Measurements from ENCODE around the gene TECTB.

TECTB gene

GRCh38 chr10:112271982-112272381 lies 11.2 kb upstream of the TECTB start:
- peaks cover 4% of the 10 kb centered on the region for H3K9me3 ChIP-seq (ENCODE audit: control insufficient read depth, low read length)
- no peak overlapping the region for H3K27ac ChIP-seq (ENCODE audit: low read depth, low read length, severe bottlenecking)
- H3K4me1 ChIP-seq (ENCODE audit: control insufficient read depth, insufficient read depth, low read length, poor library complexity, severe bottlenecking), result no peaks in the 10 kb centered on the region
- WGBS, 2 experiments (ENCODE audit: insufficient coverage in 2 of 2), result 83 to 100% methylated on average over 2 of the region's 3 CpGs
- H3K36me3 ChIP-seq (ENCODE audit: control insufficient read depth, insufficient read depth, low read length), result no peaks in the 10 kb centered on the region
- no peak overlapping the region for H3K4me3 ChIP-seq (ENCODE audit: extremely low read depth, insufficient read depth, low read length, poor library complexity, severe bottlenecking)

GRCh38 chr10:112274831-112275230 lies 8.4 kb upstream of the TECTB start:
- 81 to 87% methylated on average over 3 to 5 of the region's 5 CpGs for WGBS, 2 experiments (ENCODE audit: insufficient coverage in 2 of 2)
- Histone ChIP-seq H3K27ac (ENCODE audit: low read depth, low read length, severe bottlenecking) (no peak overlapping the region), H3K9me3 (ENCODE audit: control insufficient read depth, low read length) (no peaks in the 10 kb centered on the region), H3K4me3 (ENCODE audit: extremely low read depth, insufficient read depth, low read length, poor library complexity, severe bottlenecking) (no peak overlapping the region), H3K36me3 (ENCODE audit: control insufficient read depth, insufficient read depth, low read length) (no peaks in the 10 kb centered on the region), H3K4me1 (ENCODE audit: control insufficient read depth, insufficient read depth, low read length, poor library complexity, severe bottlenecking) (no peaks in the 10 kb centered on the region)

GRCh38 chr10:112275512-112276245 lies 7.5 kb upstream of the TECTB start:
- Histone ChIP-seq H3K9me3 (ENCODE audit: control insufficient read depth, low read length) (no peaks in the 10 kb centered on the region), H3K27ac (ENCODE audit: low read depth, low read length, severe bottlenecking) (no peak overlapping the region), H3K4me3 (ENCODE audit: extremely low read depth, insufficient read depth, low read length, poor library complexity, severe bottlenecking) (no peak overlapping the region), H3K36me3 (ENCODE audit: control insufficient read depth, insufficient read depth, low read length) (no peaks in the 10 kb centered on the region), H3K4me1 (ENCODE audit: control insufficient read depth, insufficient read depth, low read length, poor library complexity, severe bottlenecking) (no peaks in the 10 kb centered on the region)
- WGBS, 2 experiments (ENCODE audit: insufficient coverage in 2 of 2), result 84 to 93% methylated on average over 2 to 3 of the region's 4 CpGs

- no peak overlapping the region for H3K4me3 ChIP-seq (ENCODE audit: extremely low read depth, insufficient read depth, low read length, poor library complexity, severe bottlenecking)
- H3K9me3 ChIP-seq (ENCODE audit: control insufficient read depth, low read length), result no peaks in the 10 kb centered on the region
- H3K27ac ChIP-seq (ENCODE audit: low read depth, low read length, severe bottlenecking), result no peak overlapping the region
- H3K4me1 ChIP-seq (ENCODE audit: control insufficient read depth, insufficient read depth, low read length, poor library complexity, severe bottlenecking), result no peaks in the 10 kb centered on the region
- WGBS, 2 experiments (ENCODE audit: insufficient coverage in 2 of 2), result 100% methylated on average over 1 of the region's 2 CpGs; no CpG with 5 or more reads in 1 of the 2 experiments
- no peaks in the 10 kb centered on the region for H3K36me3 ChIP-seq (ENCODE audit: control insufficient read depth, insufficient read depth, low read length)
Measured at GRCh38 chr10:112278871-112279270, 4.3 kb upstream of the TECTB start.

GRCh38 chr10:112279433-112279832 lies 3.8 kb upstream of the TECTB start:
- Histone ChIP-seq H3K9me3 (ENCODE audit: control insufficient read depth, low read length) (no peaks in the 10 kb centered on the region), H3K27ac (ENCODE audit: low read depth, low read length, severe bottlenecking) (no peak overlapping the region), H3K36me3 (ENCODE audit: control insufficient read depth, insufficient read depth, low read length) (no peaks in the 10 kb centered on the region), H3K4me3 (ENCODE audit: extremely low read depth, insufficient read depth, low read length, poor library complexity, severe bottlenecking) (no peak overlapping the region), H3K4me1 (ENCODE audit: control insufficient read depth, insufficient read depth, low read length, poor library complexity, severe bottlenecking) (no peaks in the 10 kb centered on the region)
- 11 to 13% methylated on average over 2 to 3 of the region's 3 CpGs for WGBS, 2 experiments (ENCODE audit: insufficient coverage in 2 of 2)

GRCh38 chr10:112280205-112280921 lies 2.8 kb upstream of the TECTB start:
- H3K27ac ChIP-seq (ENCODE audit: low read depth, low read length, severe bottlenecking), result no peak overlapping the region

GRCh38 chr10:112282086-112282485 lies 1.1 kb upstream of the TECTB start:
- Histone ChIP-seq H3K4me1 (ENCODE audit: control insufficient read depth, insufficient read depth, low read length, poor library complexity, severe bottlenecking) (no peaks in the 10 kb centered on the region), H3K9me3 (ENCODE audit: control insufficient read depth, low read length) (no peaks in the 10 kb centered on the region), H3K27ac (ENCODE audit: low read depth, low read length, severe bottlenecking) (no peak overlapping the region), H3K36me3 (ENCODE audit: control insufficient read depth, insufficient read depth, low read length) (no peaks in the 10 kb centered on the region), H3K4me3 (ENCODE audit: extremely low read depth, insufficient read depth, low read length, poor library complexity, severe bottlenecking) (no peak overlapping the region)
- WGBS, 2 experiments (ENCODE audit: insufficient coverage in 2 of 2), result 100% methylated on average over 1 of the region's 4 CpGs; no CpG with 5 or more reads in 1 of the 2 experiments

More at GRCh38 chr10:112280205-112280921, 2.8 kb upstream of the TECTB start:
- H3K9me3 ChIP-seq (ENCODE audit: control insufficient read depth, low read length), result no peaks in the 10 kb centered on the region
- WGBS, 2 experiments (ENCODE audit: insufficient coverage in 2 of 2), result 71% methylated on average over 1 of the region's 2 CpGs; no CpG with 5 or more reads in 1 of the 2 experiments
- no peak overlapping the region for H3K4me3 ChIP-seq (ENCODE audit: extremely low read depth, insufficient read depth, low read length, poor library complexity, severe bottlenecking)
- H3K36me3 ChIP-seq (ENCODE audit: control insufficient read depth, insufficient read depth, low read length), result no peaks in the 10 kb centered on the region
- H3K4me1 ChIP-seq (ENCODE audit: control insufficient read depth, insufficient read depth, low read length, poor library complexity, severe bottlenecking), result no peaks in the 10 kb centered on the region

GRCh38 chr10:112286837-112287818 lies 3.9 kb downstream of the TECTB start:
- Histone ChIP-seq H3K36me3 (ENCODE audit: control insufficient read depth, insufficient read depth, low read length) (no peaks in the 10 kb centered on the region), H3K27ac (ENCODE audit: low read depth, low read length, severe bottlenecking) (no peak overlapping the region), H3K4me1 (ENCODE audit: control insufficient read depth, insufficient read depth, low read length, poor library complexity, severe bottlenecking) (no peaks in the 10 kb centered on the region), H3K9me3 (ENCODE audit: control insufficient read depth, low read length) (no peaks in the 10 kb centered on the region), H3K4me3 (ENCODE audit: extremely low read depth, insufficient read depth, low read length, poor library complexity, severe bottlenecking) (no peak overlapping the region)
- WGBS, 2 experiments (ENCODE audit: insufficient coverage in 2 of 2), result 68 to 81% methylated on average over 4 to 6 of the region's 8 CpGs

GRCh38 chr10:112287844-112288243 lies 4.6 kb downstream of the TECTB start:
- H3K9me3 ChIP-seq (ENCODE audit: control insufficient read depth, low read length), result no peaks in the 10 kb centered on the region
- no peaks in the 10 kb centered on the region for H3K4me1 ChIP-seq (ENCODE audit: control insufficient read depth, insufficient read depth, low read length, poor library complexity, severe bottlenecking)
- H3K27ac ChIP-seq (ENCODE audit: low read depth, low read length, severe bottlenecking), result no peak overlapping the region
- H3K4me3 ChIP-seq (ENCODE audit: extremely low read depth, insufficient read depth, low read length, poor library complexity, severe bottlenecking), result no peak overlapping the region
- no peaks in the 10 kb centered on the region for H3K36me3 ChIP-seq (ENCODE audit: control insufficient read depth, insufficient read depth, low read length)
- WGBS, 2 experiments (ENCODE audit: insufficient coverage in 2 of 2), result 92% methylated on average over 6 to 8 of the region's 8 CpGs

GRCh38 chr10:112288486-112288885 lies 5.3 kb downstream of the TECTB start:
- WGBS, 2 experiments (ENCODE audit: insufficient coverage in 2 of 2), result 82 to 83% methylated on average over 2 to 3 of the region's 3 CpGs
- no peaks in the 10 kb centered on the region for H3K9me3 ChIP-seq (ENCODE audit: control insufficient read depth, low read length)
- no peaks in the 10 kb centered on the region for H3K36me3 ChIP-seq (ENCODE audit: control insufficient read depth, insufficient read depth, low read length)
- H3K27ac ChIP-seq (ENCODE audit: low read depth, low read length, severe bottlenecking), result no peak overlapping the region
- H3K4me3 ChIP-seq (ENCODE audit: extremely low read depth, insufficient read depth, low read length, poor library complexity, severe bottlenecking), result no peak overlapping the region
- no peaks in the 10 kb centered on the region for H3K4me1 ChIP-seq (ENCODE audit: control insufficient read depth, insufficient read depth, low read length, poor library complexity, severe bottlenecking)
